NCI-H526 (cell line): ENCODE results near the gene BRD8.
"Not testable (repeated sequence)": the region's sequence is repeated elsewhere in the genome, so short reads cannot be mapped to it uniquely, and the experiment has no call there.

Experiments
- DNase-seq, 2 experiments: peaks; one replicate each; lab custom pipeline; 2025; lab: John Stamatoyannopoulos, UW

The BRD8 gene, protein sequence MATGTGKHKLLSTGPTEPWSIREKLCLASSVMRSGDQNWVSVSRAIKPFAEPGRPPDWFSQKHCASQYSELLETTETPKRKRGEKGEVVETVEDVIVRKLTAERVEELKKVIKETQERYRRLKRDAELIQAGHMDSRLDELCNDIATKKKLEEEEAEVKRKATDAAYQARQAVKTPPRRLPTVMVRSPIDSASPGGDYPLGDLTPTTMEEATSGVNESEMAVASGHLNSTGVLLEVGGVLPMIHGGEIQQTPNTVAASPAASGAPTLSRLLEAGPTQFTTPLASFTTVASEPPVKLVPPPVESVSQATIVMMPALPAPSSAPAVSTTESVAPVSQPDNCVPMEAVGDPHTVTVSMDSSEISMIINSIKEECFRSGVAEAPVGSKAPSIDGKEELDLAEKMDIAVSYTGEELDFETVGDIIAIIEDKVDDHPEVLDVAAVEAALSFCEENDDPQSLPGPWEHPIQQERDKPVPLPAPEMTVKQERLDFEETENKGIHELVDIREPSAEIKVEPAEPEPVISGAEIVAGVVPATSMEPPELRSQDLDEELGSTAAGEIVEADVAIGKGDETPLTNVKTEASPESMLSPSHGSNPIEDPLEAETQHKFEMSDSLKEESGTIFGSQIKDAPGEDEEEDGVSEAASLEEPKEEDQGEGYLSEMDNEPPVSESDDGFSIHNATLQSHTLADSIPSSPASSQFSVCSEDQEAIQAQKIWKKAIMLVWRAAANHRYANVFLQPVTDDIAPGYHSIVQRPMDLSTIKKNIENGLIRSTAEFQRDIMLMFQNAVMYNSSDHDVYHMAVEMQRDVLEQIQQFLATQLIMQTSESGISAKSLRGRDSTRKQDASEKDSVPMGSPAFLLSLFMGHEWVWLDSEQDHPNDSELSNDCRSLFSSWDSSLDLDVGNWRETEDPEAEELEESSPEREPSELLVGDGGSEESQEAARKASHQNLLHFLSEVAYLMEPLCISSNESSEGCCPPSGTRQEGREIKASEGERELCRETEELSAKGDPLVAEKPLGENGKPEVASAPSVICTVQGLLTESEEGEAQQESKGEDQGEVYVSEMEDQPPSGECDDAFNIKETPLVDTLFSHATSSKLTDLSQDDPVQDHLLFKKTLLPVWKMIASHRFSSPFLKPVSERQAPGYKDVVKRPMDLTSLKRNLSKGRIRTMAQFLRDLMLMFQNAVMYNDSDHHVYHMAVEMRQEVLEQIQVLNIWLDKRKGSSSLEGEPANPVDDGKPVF

DNA sequence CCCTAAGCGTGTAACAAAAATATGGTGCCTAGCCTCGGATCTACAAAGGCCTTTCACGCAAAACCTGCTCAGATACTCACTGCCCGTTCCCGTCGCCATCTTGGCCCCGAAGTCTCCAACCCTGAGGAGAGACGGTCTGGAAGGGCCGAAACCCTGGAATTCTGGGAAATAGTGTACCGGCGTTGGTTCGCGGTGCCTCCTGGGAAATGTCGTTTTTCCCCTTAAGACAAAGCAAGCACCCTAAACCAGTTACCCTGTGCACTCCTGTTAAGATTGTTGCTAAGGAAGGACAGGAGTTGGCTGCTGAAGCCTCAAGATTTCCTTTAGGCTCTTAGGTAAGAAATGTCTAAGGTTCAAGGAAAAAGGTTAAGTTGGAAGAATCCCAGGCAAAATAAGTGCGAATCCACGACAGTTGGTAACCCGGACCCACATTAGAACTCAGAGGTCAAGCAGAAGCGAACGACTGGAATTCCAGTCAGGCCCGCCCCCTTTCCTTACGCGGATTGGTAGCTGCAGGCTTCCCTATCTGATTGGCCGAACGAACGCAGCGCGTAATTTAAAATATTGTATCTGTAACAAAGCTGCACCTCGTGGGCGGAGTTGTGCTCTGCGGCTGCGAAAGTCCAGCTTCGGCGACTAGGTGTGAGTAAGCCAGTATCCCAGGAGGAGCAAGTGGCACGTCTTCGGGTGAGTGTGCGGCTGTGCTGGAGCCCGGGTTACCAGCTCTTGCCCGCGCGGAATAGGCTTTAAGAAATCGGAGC, at the start of gene BRD8, which contains the start of gene KIF20A:
BRD8 (minus strand) TSS at position 115 of the 761 bp plus-strand sequence; CDS start at position 99, 16 bp downstream.
KIF20A (plus strand) TSS at position 597 of the 761 bp plus-strand sequence. CDS start 569 bp downstream, outside the sequence.
- DNase-seq: peak; percentile 96 to 98

DNA sequence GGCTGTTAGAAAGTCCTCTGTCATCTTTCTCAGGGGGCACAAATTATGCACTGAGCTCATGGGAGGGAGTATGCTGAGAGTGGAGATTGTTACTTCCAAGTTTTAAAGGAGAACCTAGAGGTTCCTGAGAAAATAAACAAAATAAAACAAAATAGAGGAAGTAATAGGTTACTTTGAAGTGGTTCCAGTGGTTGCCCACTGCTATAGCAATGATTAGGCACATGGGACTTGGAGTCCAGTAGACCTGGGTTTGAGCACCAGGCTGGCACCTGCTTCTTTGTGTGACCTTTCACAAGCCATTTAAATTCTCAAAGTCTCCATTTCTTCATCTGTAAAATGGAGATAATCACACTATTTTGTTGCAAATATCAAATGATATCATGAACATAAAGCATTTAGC, 48.5 kb upstream of the BRD8 start:
- DNase-seq: no peak

DNA sequence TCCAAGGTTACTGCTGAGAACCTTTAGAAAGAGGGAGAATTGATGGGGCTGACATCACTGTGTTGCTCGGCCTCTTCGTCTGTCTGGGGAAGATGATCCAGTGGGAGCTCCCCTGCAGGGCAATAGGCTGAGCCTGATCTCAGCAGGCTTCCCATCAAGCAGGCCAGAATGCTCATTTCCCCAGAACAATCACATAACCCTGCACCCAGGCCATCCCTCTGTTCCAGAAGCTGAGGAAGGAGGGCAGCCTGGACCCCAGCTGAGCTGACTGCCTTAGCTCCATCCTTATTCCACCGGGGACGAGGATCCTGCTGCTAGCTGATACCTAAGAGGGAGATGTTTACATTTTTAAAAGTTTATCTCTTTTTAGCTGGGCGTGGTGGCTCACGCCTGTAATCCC, 46.3 kb upstream of the BRD8 start:
- no peak for DNase-seq

DNA sequence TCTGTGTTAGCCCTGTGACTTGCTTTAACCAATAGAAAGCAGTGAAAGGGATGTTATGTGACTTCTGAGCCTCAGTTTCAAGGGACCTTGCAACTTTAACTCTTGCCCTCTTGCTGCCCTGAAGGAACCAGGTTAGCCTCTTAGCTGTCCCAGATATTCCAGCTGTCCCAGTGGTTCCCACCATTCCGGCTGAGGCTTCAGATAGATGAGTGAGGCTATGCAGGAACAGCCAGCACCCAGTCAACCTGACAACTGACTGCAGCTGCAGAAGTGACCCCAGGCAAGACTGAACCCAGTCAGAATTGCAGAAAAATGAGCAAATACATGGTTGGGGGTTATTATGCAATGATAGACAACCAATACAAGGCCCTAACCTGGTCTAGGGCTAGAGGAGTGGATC, 45.1 kb upstream of the BRD8 start:
- no peak for DNase-seq

DNA sequence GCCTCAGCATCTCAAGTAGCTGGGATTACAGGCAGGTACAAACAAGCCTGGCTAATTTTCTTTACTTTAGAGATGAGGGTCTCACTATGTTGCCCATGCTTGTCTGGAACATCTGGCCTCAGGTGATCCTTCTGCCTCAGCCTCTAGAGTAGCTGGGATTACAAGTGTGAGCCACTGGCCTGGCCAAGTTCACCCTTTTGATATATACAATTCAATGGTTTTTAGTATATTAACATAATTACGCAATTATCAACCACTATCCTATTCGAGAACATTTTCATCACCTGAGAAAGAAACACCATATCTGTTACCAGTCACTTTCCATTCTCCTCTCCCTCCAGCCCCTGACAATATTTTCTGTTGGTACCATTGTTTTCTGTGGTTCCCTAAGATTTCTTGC, 38.4 kb upstream of the BRD8 start:
- no peak for DNase-seq

DNA sequence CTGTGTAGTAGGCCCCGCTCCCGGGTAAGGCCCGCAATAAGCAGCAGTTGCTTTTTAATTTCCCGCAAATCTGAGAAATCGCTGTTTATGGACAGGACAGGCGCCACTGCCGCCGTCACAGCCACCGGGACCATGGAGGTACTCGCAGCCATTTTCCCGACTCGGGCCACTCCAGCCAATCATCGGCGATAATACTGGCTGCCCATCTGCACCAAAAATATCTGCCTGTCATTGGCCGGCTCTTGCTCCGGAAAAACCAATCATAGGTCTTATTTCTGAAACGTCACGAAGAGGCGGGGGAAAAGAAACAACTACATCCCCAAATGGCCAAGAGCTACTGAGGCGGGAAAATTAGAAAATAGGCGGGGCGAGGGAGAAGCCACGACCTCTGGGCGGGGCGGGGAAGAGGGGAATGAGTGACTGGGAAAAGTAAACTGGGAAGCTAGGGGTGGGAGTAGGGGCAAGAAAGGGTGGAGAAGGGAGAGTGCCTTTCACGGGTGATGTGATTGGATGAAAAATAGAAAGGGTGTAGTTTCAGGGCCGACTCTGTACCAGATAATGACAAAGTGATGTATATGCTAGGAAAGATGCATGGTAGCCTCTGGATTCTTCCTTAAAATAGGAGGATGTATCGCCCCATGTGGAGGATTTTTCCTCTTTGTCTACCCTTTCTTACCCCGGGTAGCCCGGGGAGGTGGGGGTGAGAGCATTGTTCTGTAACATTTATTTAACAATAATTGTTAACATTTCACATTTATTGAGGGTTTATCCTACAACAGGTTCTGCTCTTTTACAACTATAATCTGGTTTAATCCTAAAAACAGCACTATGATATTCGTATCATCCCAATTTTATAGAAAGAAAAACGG, 35.0 kb upstream of the BRD8 start, which contains the start of gene CDC23:
CDC23 (minus strand) TSS at position 163 of the 869 bp plus-strand sequence; CDS start at position 152, 11 bp downstream.
- DNase-seq: peak; percentile 98 to 99

DNA sequence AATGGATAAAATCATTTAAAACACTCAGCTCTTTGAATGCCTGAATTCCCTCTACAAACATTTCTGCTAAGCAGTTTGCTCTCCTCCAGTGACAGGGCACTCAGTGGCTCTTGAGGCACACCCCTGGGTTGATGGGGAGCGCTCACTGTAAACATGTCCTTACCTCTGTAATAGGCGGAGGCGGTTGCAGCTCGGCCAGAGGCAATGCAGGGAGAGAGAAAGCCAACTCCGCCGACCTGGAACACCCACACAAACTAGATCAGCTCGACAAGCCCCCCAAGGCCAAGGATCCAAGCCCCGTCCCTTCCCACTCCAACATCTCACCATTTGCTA, 34.4 kb upstream of the BRD8 start:
- peak in 1 of 2 experiments; percentile 43 for DNase-seq

DNA sequence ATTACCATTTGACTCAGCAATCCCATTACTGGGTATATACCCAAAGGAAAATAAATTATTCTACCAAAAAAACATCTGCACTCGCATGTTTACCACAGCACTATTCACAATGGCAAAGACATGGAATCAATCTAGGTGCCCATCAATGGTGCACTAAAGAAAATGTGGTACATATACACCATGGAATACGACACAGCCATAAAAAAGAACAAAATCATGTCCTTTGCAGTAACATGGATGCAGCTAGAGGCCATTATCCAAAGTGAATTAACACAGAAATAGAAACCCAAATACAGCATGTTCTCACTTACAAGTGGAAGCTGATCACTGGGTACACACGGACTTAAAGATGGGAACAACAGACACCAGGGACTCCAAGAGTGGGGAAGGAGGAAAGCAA, 32.6 kb upstream of the BRD8 start:
- no peak for DNase-seq

DNA sequence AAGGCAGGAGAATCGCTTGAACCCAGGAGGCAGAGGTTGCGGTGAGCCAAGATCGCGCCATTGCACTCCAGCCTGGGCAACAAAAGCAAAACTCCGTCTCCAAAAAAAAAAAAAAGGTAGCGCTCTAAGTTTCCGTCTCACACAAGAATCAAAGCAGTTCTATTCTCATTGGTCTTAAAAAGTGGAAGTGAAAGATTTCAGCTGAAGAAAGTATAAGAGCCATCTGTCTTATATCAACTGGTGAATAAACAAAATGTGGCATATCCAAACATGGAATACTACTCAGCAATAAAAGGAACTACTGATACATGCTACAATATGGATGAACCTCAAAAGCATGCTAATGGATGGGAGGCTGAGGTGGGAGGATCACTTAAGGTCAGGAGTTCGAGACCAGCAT, 15.4 kb upstream of the BRD8 start:
- not testable (repeated sequence) for DNase-seq

DNA sequence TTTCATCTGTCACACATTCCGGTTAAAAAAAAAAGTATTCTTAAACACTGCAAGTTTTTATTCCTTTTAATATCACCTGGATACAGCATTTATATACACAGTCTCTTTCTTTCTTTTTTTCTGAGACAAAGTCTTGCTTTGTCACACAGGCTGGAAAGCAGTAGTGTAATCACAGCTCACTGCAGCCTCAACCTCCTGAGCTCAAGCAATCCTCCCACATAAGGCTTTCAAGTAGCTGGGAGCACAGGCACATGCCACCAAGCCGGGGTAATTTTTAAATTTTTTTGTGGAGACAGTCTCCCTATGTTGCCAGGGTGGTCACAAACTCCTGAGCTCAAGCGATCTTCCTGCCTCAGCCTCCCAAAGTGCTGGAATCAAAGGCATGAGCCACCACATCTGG, 14.4 kb upstream of the BRD8 start:
- no peak for DNase-seq

DNA sequence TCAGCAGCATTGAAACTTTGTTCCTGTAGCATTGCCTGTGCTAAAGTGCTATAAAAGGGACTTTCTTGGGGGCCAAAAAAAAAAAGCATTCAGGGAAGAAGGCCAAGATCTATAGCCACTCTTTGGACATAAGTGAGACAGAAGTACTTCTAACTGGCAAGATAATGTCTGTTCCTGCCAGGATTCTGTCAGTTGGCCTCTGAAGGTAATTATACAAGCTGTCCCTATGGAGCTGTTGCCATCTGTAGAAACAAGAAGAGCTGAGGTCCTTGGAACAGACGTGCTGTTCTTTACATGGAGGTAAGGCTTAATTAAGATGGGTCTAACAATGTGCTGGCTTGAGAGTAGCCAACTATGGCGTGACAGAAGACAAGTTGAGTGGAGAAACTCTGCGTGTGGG, 10.2 kb upstream of the BRD8 start:
- DNase-seq: no peak

DNA sequence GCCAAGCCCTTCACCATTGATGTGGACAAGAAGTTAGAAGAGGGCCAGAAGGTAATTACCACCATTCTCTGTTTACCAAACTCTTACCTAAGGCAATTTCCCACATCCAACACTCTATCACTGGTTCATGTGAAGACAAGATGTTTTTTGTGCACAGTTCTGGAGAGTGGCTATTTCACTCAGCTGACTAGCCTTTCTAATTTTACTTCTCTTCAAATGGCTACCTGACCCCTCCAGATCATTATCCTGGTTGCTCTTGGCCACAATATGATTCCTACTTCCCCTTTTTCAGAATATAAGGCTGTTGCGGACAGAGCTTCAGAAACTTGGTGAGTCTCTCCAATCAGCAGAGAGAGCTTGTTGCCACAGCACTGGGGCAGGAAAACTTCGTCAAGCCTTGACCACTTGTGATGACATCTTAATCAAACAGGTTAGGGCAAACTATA, 7.6 kb upstream of the BRD8 start:
- no peak for DNase-seq

DNA sequence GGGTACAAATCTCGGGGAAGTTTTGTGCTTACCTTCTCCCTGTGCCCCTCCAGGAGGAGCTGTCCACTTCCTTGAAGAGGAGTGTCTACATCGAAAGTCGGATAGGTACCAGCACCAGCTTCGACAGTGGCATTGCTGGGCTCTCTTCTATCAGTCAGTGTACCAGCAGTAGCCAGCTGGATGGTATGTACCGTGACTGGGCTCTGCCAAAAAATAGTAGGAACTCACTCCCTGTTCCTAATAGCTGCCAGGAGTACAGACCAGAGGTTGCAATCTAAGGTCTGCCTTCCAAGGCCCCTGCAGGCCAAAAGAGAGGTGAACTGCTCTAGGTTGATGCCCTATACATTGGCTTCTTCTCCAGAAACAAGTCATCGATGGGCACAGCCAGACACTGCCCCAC, 4.4 kb upstream of the BRD8 start:
- DNase-seq: no peak

DNA sequence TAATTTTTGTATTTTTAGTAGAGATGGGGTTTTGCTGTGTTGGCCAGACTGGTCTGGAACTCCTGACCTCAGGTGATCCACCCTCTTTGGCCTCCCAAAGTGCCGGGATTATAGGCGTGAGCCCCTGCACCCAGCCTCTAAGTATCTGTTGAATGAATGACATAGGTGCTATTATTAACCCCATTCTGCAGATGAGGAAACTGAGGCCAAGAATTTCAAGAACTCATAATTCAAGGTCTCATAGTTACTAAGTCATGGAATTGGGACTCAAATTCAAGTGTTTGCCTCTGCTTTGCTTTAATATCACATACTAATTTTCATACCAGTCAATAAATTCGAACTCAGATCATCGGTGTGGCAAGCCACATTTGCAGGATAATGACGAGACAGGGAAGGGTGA, 2.4 kb upstream of the BRD8 start:
- no peak for DNase-seq

DNA sequence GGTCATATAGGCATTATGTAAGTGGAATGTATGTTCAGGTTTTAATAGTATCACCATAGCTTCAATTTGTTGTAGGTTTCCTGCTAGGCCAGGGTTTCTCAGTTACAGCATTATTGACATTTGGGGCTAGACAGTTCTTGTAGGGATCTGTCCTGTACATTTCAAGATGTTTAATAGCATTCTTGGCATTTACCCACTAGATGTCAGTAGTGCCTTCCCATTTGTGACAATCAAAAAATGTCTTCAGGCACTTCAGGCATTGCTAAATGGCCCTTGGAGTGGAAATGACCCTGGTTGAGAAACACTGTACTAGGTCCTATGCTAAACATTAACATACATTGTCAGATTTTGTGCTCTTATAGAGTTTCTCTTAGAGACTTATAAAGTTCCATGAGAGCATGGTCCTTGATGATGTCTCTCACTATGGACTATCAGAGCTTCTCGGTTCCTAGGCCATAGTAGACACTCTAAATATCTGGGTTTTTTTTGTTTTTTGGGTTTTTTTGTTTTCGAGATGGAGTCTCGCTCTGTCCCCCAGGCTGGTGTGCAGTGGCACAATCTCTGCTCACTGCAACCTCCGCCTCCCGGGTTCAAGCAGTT, 1.9 kb upstream of the BRD8 start:
- DNase-seq: peak; percentile 68 to 78

DNA sequence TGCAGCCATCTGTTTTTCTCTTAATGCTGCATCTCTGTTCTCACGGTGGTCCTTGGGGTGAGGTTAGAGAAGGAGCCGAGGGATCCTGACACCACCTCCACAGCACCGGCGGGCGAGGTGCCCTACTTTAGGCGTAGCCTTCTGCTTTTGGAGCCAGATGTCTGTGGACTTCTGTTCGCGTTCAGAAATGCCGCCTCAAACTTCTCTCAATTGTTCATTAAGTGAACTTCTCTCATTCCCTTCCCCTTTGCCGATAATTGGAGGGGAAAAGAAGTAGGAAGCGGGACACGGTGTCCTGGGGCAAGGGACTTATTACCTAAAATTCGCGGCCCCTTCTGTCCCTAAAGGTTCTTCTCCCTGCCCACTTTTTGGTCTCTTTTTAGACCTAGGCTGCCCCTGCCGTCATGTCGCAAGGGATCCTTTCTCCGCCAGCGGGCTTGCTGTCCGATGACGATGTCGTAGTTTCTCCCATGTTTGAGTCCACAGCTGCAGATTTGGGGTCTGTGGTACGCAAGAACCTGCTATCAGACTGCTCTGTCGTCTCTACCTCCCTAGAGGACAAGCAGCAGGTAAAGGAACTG, 937 bp upstream of the BRD8 start:
- peak in 1 of 2 experiments; percentile 50 for DNase-seq

DNA sequence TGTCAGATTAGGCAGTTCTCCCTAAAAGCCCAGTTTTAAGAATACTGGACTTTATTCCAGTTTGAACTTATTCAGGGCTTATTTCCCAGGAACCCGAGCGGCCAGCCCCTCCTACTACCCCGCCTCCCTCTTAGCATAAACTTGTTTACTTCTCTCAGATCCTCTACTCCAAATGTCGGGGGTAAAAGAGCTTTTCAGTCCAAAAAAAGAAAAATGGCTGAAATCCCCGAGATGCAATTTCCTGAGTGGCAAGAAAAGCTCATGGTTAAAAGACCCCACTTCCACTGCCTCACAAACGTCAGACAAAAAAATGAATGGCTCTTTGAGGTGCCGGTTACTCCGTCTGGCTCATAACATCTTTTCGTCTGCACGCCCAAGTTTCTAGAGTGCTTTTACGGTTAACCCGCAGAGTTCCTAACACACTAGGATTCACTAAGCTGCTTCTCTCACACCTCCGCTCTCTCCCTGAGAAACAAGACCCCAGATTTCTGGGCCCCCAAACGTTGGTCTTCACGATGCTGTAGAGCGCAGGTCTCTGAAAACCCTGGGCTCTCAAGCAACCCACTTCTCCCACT, 402 bp downstream of the BRD8 start:
- peak in 1 of 2 experiments; percentile 43 for DNase-seq

DNA sequence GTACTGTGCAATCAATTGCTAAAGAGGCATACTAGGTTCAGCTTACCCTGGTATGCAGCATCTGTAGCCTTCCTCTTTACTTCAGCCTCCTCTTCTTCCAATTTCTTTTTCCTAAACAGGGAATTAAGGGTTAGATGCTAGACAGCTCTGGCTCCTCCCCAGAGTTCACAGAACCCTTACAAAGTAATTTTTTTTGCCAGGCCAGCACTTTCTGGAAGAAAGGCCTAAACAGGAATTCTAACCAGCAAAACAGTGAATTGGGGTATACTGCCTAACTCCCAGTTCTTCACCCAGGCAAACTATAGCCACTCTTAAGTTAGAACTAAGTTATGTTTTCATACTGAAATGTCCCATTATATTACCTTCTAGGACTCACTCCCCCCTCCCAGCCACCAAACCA, 8.1 kb downstream of the BRD8 start:
- DNase-seq: no peak

DNA sequence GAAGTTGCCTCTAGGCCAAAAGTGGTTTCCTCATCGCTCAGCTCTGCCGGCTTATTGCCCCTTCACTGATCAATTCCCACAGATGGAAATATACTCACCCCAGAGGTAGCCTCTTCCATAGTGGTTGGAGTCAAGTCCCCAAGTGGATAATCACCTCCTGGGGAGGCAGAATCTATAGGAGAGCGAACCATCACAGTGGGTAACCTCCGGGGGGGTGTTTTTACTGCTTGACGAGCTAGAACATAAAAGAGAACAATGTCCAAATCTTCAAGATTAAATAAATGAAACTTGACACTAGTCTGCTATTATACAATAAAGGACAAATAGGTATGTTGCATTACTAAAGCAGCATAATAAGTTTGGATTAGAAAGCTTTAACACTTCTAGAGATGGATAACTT, 9.3 kb downstream of the BRD8 start:
- no peak for DNase-seq
